ENCODE data around the gene ELK1. TPM values are rescaled to one million over a fixed set of nuclear protein-coding genes. Genes with fewer than 3 reads are reported as not detected.

The ELK1 gene
- total RNA-seq, 6 experiments from 2014 or later: 14.8 to 23.9 (median 19.7) TPM

DNA sequence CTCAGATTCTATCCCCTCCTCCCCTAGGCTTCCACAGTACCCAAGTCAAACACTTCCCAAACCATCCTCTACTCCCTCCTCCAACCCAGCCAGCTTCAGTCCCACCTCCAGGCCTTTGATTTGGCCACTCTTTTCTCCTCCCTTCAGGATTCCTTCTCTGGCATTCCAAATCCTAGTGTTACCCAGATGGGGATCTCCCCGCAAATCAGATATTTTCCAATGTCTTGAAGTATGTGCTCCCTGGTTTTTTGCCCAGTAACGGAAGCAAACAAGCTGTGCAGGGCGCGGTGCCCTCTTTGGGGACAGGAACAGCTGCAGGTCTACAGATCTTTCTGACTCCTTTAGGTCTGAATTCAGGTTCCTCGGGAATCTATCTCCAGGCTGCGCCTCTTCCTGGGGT, 28.5 kb downstream of the ELK1 start:
- intact Hi-C loops (cut with DNase I): no loop called here
- no peak for TF ChIP-seq POLR2A (IDR thresholded peaks at IDR 0.05)
- TF ChIP-seq, protein P1, sequence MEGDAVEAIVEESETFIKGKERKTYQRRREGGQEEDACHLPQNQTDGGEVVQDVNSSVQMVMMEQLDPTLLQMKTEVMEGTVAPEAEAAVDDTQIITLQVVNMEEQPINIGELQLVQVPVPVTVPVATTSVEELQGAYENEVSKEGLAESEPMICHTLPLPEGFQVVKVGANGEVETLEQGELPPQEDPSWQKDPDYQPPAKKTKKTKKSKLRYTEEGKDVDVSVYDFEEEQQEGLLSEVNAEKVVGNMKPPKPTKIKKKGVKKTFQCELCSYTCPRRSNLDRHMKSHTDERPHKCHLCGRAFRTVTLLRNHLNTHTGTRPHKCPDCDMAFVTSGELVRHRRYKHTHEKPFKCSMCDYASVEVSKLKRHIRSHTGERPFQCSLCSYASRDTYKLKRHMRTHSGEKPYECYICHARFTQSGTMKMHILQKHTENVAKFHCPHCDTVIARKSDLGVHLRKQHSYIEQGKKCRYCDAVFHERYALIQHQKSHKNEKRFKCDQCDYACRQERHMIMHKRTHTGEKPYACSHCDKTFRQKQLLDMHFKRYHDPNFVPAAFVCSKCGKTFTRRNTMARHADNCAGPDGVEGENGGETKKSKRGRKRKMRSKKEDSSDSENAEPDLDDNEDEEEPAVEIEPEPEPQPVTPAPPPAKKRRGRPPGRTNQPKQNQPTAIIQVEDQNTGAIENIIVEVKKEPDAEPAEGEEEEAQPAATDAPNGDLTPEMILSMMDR (IDR thresholded peaks at IDR 0.05): no peak
- 72% methylated on average over 6 of the region's 6 CpGs for WGBS (ENCODE audit: insufficient coverage, low coverage, low lambda C conversion rate, missing lambda C conversion rate)

DNA sequence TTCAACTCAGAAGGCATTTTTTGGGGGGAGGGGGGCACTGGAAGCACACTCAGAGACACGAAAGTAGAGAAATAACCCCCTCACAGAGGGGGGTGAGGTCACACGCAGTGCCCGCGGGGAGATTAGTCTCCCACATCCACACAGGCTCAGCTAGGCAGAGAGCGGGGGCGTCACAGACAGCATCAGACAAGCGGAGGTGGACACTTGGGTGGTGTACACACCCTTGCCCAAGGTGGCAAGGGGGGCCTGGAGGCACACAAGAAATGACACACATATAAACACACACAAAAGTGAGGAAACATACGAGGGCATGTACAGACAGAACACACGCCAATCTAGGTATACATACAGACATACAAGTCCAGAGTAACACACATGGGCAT, 30.1 kb downstream of the ELK1 start:
- intact Hi-C loops (cut with DNase I): no loop called here
- ATAC-seq (no peak), DNase-seq (no peak)
- 63% methylated on average over 7 of the region's 9 CpGs for whole genome bisulfite sequencing (ENCODE audit: insufficient coverage, low coverage, low lambda C conversion rate, missing lambda C conversion rate)
- Histone ChIP-seq H3K27me3 (no peaks in the 10 kb centered on the region), H3K36me3 (no peaks in the 10 kb centered on the region), H3K9me3 (no peaks in the 10 kb centered on the region), H3K27ac (no peak overlapping the region), H3K4me1 (no peaks in the 10 kb centered on the region), H3K4me3 (no peak overlapping the region)
- TF ChIP-seq, protein P1 (IDR thresholded peaks at IDR 0.05): no peak
- TF ChIP-seq POLR2A (IDR thresholded peaks at IDR 0.05): no peak

More for the DNA sequence above, 28.5 kb downstream of the ELK1 start:
- DNase-seq (no peak), ATAC-seq (no peak)
- H3K27me3 ChIP-seq: no peaks in the 10 kb centered on the region
- H3K4me3 ChIP-seq: no peak overlapping the region
- no peaks in the 10 kb centered on the region for H3K36me3 ChIP-seq
- no peaks in the 10 kb centered on the region for H3K4me1 ChIP-seq
- H3K27ac ChIP-seq: no peak overlapping the region
- no peaks in the 10 kb centered on the region for H3K9me3 ChIP-seq

DNA sequence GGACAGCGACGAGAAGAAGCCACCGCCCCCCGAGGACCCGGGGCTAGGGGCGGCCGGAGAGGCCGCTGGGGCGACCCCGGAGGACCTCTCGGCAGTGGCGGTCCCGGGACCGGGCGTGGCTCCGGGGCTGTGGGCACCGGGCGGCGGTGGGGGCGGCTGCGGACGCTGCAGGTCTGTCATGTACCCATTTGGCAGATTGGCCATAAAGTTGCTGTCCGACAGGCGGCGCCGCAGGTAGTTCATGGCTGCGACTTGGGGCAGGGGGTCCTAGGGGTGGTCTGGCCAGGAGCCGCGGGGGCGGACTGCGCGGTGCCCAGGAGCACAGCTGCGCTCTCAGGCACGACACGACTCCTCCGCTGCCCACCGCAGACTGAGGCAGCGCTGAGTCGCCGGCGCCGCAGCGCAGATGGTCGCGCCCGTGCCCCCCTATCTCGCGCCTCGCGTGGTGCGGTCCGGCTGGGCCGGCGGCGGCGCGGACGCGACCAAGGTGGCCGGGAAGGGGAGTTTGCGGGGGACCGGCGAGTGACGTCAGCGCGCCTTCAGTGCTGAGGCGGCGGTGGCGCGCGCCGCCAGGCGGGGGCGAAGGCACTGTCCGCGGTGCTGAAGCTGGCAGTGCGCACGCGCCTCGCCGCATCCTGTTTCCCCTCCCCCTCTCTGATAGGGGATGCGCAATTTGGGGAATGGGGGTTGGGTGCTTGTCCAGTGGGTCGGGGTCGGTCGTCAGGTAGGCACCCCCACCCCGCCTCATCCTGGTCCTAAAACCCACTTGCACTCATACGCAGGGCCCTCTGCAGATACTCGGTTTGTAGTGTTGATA, 30.7 kb downstream of the ELK1 start, which contains the start of gene SYN1:
Gene SYN1, minus strand, starts transcription at position 372 of the 817 bp plus-strand sequence. Its CDS starts 129 bp downstream, at position 243.
- no peaks in the 10 kb centered on the region for H3K36me3 ChIP-seq
- H3K27me3 ChIP-seq: no peaks in the 10 kb centered on the region
- TF ChIP-seq, protein P1 (IDR thresholded peaks at IDR 0.05): peak in 3 of 4 donors; percentile 10 to 11 (median 10)
- no peak for TF ChIP-seq POLR2A (IDR thresholded peaks at IDR 0.05)
- peak within 1 kb of the TSS in 2 of 3 donors; percentile 14 to 32 for H3K4me3 ChIP-seq
- WGBS (ENCODE audit: insufficient coverage, low coverage, low lambda C conversion rate, missing lambda C conversion rate): 64% methylated on average over 11 of the region's 88 CpGs
- peak; percentile 66 to 84 (median 80) for DNase-seq
- H3K9me3 ChIP-seq: no peaks in the 10 kb centered on the region
- H3K27ac ChIP-seq: no peak within 1 kb of the TSS
- H3K4me1 ChIP-seq: no peaks in the 10 kb centered on the region
- intact Hi-C loops (cut with DNase I): no loop called here
- ATAC-seq: peak; percentile 89 to 96 (median 94)

DNA sequence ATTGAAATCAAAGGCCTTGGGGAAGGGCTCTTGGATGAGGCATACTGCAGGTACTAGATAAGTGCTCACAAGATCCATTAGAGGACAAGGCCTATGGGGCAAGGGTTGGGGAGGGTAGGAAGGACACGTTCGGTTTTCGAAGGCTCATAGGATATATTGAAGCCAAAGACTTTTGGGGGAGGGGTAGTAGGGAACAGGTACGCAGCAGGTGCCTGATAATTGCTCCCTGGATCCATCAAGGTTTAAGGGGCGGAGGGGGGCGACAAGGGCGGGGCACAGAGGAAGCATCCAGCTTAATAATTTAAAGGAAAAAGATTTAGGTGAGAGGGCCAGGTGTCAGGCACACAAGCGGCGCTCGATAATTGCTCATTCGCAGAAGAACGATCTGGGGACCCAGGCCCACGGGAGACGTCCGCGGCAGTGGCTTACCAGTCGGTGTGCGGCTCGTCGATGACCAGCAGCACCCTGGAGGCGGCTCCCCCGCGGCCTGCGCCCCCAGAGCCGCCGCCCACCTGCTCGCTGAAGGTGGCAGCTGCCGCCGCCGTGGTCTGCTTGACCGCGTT, 31.4 kb downstream of the ELK1 start:
- Histone ChIP-seq H3K4me1 (no peaks in the 10 kb centered on the region), H3K27ac (no peak overlapping the region), H3K27me3 (no peaks in the 10 kb centered on the region), H3K36me3 (no peaks in the 10 kb centered on the region), H3K4me3 (peak overlapping the region in 1 of 3 donors; percentile 14), H3K9me3 (no peaks in the 10 kb centered on the region)
- ATAC-seq (no peak), DNase-seq (no peak)
- 50% methylated on average over 15 of the region's 32 CpGs for WGBS (ENCODE audit: insufficient coverage, low coverage, low lambda C conversion rate, missing lambda C conversion rate)
- intact Hi-C loops (cut with DNase I): no loop called here
- TF ChIP-seq POLR2A (IDR thresholded peaks at IDR 0.05): no peak
- TF ChIP-seq, protein P1 (IDR thresholded peaks at IDR 0.05): no peak

Data from right lobe of liver (tissue), 6 donors.